ENCODE data around the gene SERPINA6.
"Not testable (repeated sequence)": the region's sequence is repeated elsewhere in the genome, so short reads cannot be mapped to it uniquely, and the experiment has no call there.

Gene SERPINA6, protein sequence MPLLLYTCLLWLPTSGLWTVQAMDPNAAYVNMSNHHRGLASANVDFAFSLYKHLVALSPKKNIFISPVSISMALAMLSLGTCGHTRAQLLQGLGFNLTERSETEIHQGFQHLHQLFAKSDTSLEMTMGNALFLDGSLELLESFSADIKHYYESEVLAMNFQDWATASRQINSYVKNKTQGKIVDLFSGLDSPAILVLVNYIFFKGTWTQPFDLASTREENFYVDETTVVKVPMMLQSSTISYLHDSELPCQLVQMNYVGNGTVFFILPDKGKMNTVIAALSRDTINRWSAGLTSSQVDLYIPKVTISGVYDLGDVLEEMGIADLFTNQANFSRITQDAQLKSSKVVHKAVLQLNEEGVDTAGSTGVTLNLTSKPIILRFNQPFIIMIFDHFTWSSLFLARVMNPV

GRCh38 chr14:94322648-94323570 is at the start of gene SERPINA6:
Gene SERPINA6 (minus strand): TSS chr14:94323336. CDS start chr14:94314648, 8,688 bp downstream.
- no peak for DNase-seq

DNA sequence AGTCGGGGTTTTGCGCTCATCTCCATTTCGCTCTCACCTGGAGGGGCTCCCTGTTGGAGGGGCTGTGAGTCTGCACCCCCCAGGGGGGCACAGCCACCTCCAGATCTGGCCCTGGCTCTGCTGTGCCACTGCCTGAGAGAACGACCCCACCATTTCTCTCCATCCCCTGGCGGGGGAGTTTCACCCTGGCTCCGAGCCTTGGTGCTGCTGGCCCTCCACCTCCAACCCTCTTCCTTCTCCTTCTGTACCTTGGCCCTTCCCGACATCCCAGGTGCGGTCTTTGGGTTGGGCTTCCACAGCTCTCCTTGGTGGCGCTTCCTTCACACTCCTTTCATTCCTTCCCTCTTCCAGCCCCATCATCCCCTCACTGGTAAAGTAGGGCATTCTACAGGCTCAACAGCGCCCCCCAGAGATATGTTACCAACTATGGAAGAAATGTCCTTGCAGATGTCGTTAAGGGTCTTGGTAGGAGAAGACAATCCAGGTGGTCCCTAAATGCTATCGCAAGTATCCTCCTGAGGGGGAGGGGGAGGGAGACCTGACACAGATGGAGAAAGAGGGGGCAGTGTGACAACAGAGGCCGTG is 49.0 kb upstream of the SERPINA6 start:
- DNase-seq: no peak

- no peak for DNase-seq
Observed at GRCh38 chr14:94370524-94370910, 47.4 kb upstream of the SERPINA6 start.

GRCh38 chr14:94369766-94370523 is 46.8 kb upstream of the SERPINA6 start:
- not testable (repeated sequence) for DNase-seq

DNA sequence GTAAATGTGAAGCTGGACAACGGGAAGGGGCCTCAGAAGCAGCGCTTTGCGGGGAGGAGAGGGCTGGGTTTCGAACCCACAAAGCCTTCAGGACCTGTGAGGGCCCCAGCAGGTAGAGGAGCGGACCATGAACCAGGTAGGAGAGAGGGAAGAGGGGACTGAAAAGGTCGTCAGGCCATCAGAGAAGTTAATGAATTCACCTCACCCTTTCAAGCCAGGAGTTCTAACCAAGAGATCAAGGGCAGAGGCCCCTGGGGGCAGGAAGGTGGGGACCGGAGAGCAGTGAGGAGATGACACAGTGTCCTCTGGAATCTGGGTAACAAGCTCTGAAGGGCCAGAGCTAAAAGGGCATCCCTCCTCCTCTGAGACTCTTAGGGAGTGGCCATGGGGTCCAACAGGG is 45.8 kb upstream of the SERPINA6 start:
- no peak for DNase-seq

- no peak for DNase-seq
Observed at GRCh38 chr14:94368243-94368590, 45.1 kb upstream of the SERPINA6 start.

GRCh38 chr14:94367347-94368242 is 44.5 kb upstream of the SERPINA6 start:
- no peak for DNase-seq

DNA sequence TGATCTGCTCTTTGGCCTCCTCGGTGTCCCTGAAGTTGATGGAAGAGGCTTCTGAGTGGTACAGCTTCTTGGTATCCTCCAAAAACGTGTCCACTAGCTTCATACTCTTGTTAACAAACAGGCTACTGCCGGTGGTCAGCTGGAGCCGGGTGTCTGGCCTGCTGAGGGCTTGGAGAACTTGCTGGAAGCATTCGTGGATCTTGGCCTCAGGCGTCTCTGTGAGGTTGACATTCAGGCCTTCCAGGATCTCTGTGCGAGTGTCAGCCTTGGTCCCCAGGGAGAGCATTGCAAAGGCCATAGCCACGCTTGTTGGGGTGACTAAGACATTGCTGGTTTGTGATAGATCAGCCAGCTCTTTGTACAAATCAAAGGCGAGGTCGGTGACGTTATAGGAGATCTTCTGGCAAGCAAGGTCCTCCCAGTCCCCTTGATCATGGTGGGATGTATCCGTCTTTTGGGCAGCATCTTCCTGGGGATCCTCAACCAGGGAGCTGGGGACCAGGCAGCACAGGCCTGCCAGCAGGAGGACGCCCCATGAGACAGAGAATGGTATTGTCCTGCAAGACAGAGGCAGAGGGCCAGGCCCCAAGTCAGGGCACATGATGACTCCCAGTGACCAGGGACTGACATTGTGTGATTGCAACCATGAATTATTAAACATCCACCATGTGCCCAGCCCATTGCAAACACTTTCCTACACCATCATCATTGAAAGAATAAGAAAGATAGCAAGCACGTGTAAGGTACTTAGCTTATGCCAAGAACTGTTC is 43.2 kb upstream of the SERPINA6 start, which contains the start of gene SERPINA2:
Gene SERPINA2, minus strand, starts transcription at position 553 of the 770 bp plus-strand sequence.
- DNase-seq: no peak

GRCh38 chr14:94365624-94366023 is 42.5 kb upstream of the SERPINA6 start:
- no peak for DNase-seq

GRCh38 chr14:94364964-94365363 is 41.8 kb upstream of the SERPINA6 start:
- no peak for DNase-seq

DNA sequence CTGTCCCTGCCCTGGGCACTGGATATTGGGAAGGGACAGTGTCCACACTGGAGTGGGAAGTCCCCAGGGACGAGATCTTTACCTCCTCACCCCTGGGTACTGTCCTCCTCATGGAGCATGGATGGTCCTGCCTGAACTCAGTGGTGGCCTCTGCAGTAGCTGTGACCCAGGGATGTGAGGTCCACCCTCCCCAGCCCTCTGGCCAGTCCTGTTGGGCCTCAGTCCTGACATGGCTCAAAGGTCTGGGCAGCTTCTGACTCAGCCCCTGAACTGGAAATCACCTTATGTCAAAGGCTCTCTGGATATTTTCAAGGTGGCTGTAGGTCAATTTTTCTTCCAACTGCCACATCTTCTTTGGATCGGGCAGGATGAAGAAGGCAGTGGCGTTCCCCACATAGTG is 40.9 kb upstream of the SERPINA6 start:
- no peak for DNase-seq

GRCh38 chr14:94363151-94363624 is 40.1 kb upstream of the SERPINA6 start:
- DNase-seq: no peak

GRCh38 chr14:94362614-94363133 is 39.5 kb upstream of the SERPINA6 start:
- DNase-seq: no peak

DNA sequence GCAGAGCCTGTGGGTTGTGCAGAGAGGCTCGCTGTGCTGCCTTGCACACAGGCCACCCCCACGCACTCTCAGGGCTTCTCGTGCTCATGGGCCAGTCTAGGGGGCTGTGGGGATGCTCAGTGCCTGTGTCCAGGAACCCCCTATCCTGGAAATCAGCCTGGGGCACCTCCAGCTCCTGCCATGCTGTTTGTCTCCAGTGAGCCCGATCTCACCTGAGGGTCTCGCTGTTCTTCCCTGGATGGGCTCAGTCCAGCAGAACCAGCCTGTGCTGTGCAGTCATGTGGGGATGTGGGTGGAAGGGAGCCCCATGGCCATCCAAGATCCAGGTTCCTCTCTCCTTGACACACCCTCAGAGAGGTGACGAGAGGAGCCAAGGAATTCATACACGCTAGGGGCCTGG is 38.5 kb upstream of the SERPINA6 start:
- no peak for DNase-seq

DNA sequence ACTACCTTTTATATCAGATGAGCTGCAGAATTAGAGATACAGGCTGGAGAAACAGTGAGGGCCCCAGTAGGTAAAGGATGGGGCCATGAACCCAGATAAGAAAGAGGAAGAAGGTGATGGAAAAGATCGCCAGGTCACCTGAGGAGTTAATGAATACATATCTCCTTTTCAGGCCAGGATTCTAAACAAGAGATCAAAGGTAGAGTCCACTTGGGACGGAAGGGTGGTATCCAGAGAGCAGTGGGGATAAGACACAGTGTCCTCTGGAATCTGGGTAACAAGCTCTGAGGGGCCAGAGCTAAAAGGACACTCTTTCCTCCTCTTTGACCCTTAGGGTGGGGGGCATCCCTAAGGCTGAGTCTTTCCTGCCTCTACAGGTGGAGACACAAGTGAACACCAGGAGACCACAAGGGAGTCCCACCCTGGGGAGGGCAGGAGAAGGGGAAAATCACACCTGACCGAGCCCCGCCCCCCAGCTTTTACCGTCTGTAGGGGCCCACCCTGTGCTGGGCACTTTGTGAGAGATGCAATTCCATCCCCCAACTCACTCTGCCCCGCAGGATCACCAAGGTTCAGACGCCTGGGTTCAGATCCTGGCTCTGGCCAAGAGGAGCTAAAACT is 37.9 kb upstream of the SERPINA6 start:
- no peak for DNase-seq

DNA sequence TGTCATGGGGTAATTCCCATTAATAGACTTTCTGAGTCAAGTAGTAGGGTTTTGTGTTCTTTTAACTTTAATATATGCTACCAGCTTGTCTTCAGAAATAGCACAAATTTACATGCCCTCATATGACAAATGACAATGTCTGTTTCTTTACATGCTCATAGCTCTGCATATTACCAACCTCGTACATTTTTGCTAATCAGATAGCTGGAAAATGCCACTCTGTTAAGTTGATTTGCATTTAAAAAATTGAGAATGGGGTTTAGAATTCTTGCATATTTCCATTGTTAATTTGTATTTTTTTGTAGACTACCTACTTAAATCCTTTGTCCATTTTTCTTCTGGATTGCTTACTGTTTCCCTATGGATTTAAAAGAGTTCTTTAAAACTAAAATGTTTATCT is 34.0 kb upstream of the SERPINA6 start:
- no peak for DNase-seq

GRCh38 chr14:94356379-94357056 is 33.4 kb upstream of the SERPINA6 start:
- DNase-seq: no peak

GRCh38 chr14:94355191-94355794 is 32.2 kb upstream of the SERPINA6 start:
- no peak for DNase-seq

- DNase-seq: no peak
Observed at GRCh38 chr14:94354638-94355185, 31.6 kb upstream of the SERPINA6 start.

All from NCI-H2081 (cell line).